NCI-H1436 (cell line): ENCODE data around the gene KRTAP5-10.
"Not testable (repeated sequence)": the region's sequence is repeated elsewhere in the genome, so short reads cannot be mapped to it uniquely, and the experiment has no call there.

Experiments used
- DNase-seq: peaks from one replicate; lab custom pipeline; 2025; lab: John Stamatoyannopoulos, UW

Gene KRTAP5-10

GRCh38 chr11:71572811-71573210, 7.4 kb downstream of the KRTAP5-10 start:
- DNase-seq: no peak

- DNase-seq: no peak
Measured at GRCh38 chr11:71574418-71574817, 9.1 kb downstream of the KRTAP5-10 start.

GRCh38 chr11:71575723-71576424, 10.5 kb downstream of the KRTAP5-10 start:
- DNase-seq: no peak

- DNase-seq: not testable (repeated sequence)
Measured at GRCh38 chr11:71576688-71577465, 11.5 kb downstream of the KRTAP5-10 start.

- no peak for DNase-seq
Measured at GRCh38 chr11:71577469-71578004, 12.2 kb downstream of the KRTAP5-10 start.

GRCh38 chr11:71579513-71579912, 14.2 kb downstream of the KRTAP5-10 start:
- not testable (repeated sequence) for DNase-seq

GRCh38 chr11:71580057-71581003, 15.0 kb downstream of the KRTAP5-10 start:
- peak; percentile 57 for DNase-seq

- DNase-seq: no peak
Measured at GRCh38 chr11:71581826-71582225, 16.5 kb downstream of the KRTAP5-10 start.

- no peak for DNase-seq
Measured at GRCh38 chr11:71582309-71582895, 17.0 kb downstream of the KRTAP5-10 start, which contains the start of gene KRTAP5-11. KRTAP5-11 (minus strand) TSS chr11:71582875; CDS start chr11:71582837, 38 bp downstream.

- DNase-seq: not testable (repeated sequence)
Measured at GRCh38 chr11:71582969-71583368, 17.6 kb downstream of the KRTAP5-10 start.

- DNase-seq: not testable (repeated sequence)
Measured at GRCh38 chr11:71585673-71586072, 20.3 kb downstream of the KRTAP5-10 start.

GRCh38 chr11:71588314-71588713, 23.0 kb downstream of the KRTAP5-10 start:
- not testable (repeated sequence) for DNase-seq

- not testable (repeated sequence) for DNase-seq
Measured at GRCh38 chr11:71588822-71589545, 23.6 kb downstream of the KRTAP5-10 start.

GRCh38 chr11:71589546-71589920, 24.2 kb downstream of the KRTAP5-10 start:
- not testable (repeated sequence) for DNase-seq

- DNase-seq: not testable (repeated sequence)
Measured at GRCh38 chr11:71603221-71603620, 37.9 kb downstream of the KRTAP5-10 start.

- not testable (repeated sequence) for DNase-seq
Measured at GRCh38 chr11:71604798-71605488, 39.6 kb downstream of the KRTAP5-10 start.

GRCh38 chr11:71606853-71607519, 41.6 kb downstream of the KRTAP5-10 start:
- DNase-seq: not testable (repeated sequence)

- not testable (repeated sequence) for DNase-seq
Measured at GRCh38 chr11:71607520-71608216, 42.3 kb downstream of the KRTAP5-10 start.

GRCh38 chr11:71608272-71608671, 42.9 kb downstream of the KRTAP5-10 start:
- DNase-seq: not testable (repeated sequence)
